PC-3 (cell line): ENCODE measurements around the gene CYB561A3.

Experiments used
- CTCF ChIP-seq: fragments of 300-600 bp; sonication (generic); conservative IDR thresholded peaks from 2 replicates; pipeline ENCODE4 v1.5.1; 2017; ENCODE audit warnings: antibody characterized with exemption, low read depth, mild to moderate bottlenecking, low read length
- EZH2 ChIP-seq: fragments of 300-600 bp; sonication (generic); IDR thresholded peaks from one replicate; pipeline ENCODE4 v1.6.1; 2017; ENCODE audit warnings: antibody characterized with exemption, mild to moderate bottlenecking, low read length; ENCODE audit not compliant: unreplicated experiment

GRCh38 chr11:61359516-61359915 lies 2.2 kb downstream of the CYB561A3 start:
- no peak for TF ChIP-seq CTCF
- no peak for TF ChIP-seq EZH2
